Thyroid gland (tissue), 4 donors: ENCODE data around the gene SHROOM4. TPM values are rescaled to one million over a fixed set of nuclear protein-coding genes. Genes with fewer than 3 reads are reported as not detected.

Experiments
- DNase-seq, 2 donors: peaks; one replicate each; pipeline ENCODE4 v3.0.0-alpha.2; 2019
- H3K27ac ChIP-seq, 3 donors: fragments of 200-600 bp; sonication (generic); 1 replicate in 2 of 3; 2 replicates in 1 of 3; pipeline ENCODE4 v1.5.1; 2016 to 2019; ENCODE audit warnings: mild to moderate bottlenecking in 1 of 3, moderate library complexity in 1 of 3
- H3K27me3 ChIP-seq: fragments of 200-600 bp; sonication (generic); one replicate; pipeline ENCODE4 v1.5.1; 2019
- H3K36me3 ChIP-seq, 2 donors: fragments of 200-600 bp; sonication (generic); one replicate each; pipeline ENCODE4 v1.5.1; 2016 to 2019
- H3K4me1 ChIP-seq, 2 donors: fragments of 200-600 bp; sonication (generic); one replicate each; pipeline ENCODE4 v1.5.1; 2017 to 2019
- H3K4me3 ChIP-seq, 3 donors: fragments of 200-600 bp; sonication (generic); replicated peaks in 1 of 3; 1 replicate in 2 of 3; 2 replicates in 1 of 3; pipeline ENCODE4 v1.5.1; 2016; ENCODE audit warnings: mild to moderate bottlenecking in 1 of 3
- H3K9me3 ChIP-seq: fragments of 200-600 bp; sonication (generic); one replicate; pipeline ENCODE4 v1.5.1; 2017
- CTCF ChIP-seq, 6 experiments: fragments of 200-600 bp in 3 of 6; fragments of 450-650 bp in 3 of 6; sonication (generic) in 3 of 6; IDR thresholded peaks; one replicate each; pipeline ENCODE4 v1.5.1; 2016 to 2019; ENCODE audit warnings: antibody characterized with exemption in 6 of 6, mild to moderate bottlenecking in 2 of 6, inconsistent platforms in 1 of 6, moderate library complexity in 1 of 6
- POLR2A ChIP-seq, 2 donors: fragments of 450-650 bp; IDR thresholded peaks; one replicate each; pipeline ENCODE4 v1.6.1; 2017; ENCODE audit warnings: antibody characterized with exemption in 2 of 2, mild to moderate bottlenecking in 2 of 2, moderate library complexity in 1 of 2
- WGBS, 2 donors: methylation state at CpG; one replicate each; pipeline ENCODE4 v1.1.5; 2017; 5-methylcytosine and 5-hydroxymethylcytosine counted together
- intact Hi-C: fragments of 100-400 bp; cut with DNase I; formaldehyde crosslinking; loops from one replicate; pipeline ENCODE4 v1.15.1; 2023
- total RNA-seq, 4 donors: library from RNA; depleted of rRNA; stranded (reverse); fragments of >200 nt; gene quantifications; one replicate each; pipeline ENCODE4 v1.2.3, GENCODE V29; 2016

The SHROOM4 gene
- total RNA-seq, 4 donors from 2014 or later, result 4.1 to 10.8 (median 6.9) TPM

GRCh38 chrX:50609796-50610195 lies 204.2 kb downstream of the SHROOM4 start:
- Histone ChIP-seq H3K4me3 (no peak overlapping the region), H3K9me3 (no peaks in the 10 kb centered on the region), H3K4me1 (no peaks in the 10 kb centered on the region), H3K36me3 (no peaks in the 10 kb centered on the region), H3K27ac (no peak overlapping the region), H3K27me3 (no peaks in the 10 kb centered on the region)
- no peak for TF ChIP-seq CTCF (IDR thresholded peaks at IDR 0.05)
- no peak for TF ChIP-seq POLR2A (IDR thresholded peaks at IDR 0.05)
- intact Hi-C loops, result no loop called here
- DNase-seq, result no peak

- DNase-seq, result no peak
- no peaks in the 10 kb centered on the region for H3K27me3 ChIP-seq
- 77 to 82% methylated on average over 2 to 3 of the region's 3 CpGs for WGBS, 2 donors
- no peaks in the 10 kb centered on the region for H3K4me1 ChIP-seq
- no peak overlapping the region for H3K27ac ChIP-seq
- no peaks in the 10 kb centered on the region for H3K36me3 ChIP-seq
- TF ChIP-seq POLR2A (IDR thresholded peaks at IDR 0.05), result no peak
- TF ChIP-seq CTCF (IDR thresholded peaks at IDR 0.05), result no peak
- intact Hi-C loops, result no loop called here
- no peaks in the 10 kb centered on the region for H3K9me3 ChIP-seq
- no peak overlapping the region for H3K4me3 ChIP-seq
Observed at GRCh38 chrX:50606300-50606950, 207.6 kb downstream of the SHROOM4 start.

- H3K9me3 ChIP-seq, result no peaks in the 10 kb centered on the region
- no peak overlapping the region for H3K4me3 ChIP-seq
- intact Hi-C loops, result no loop called here
- TF ChIP-seq POLR2A (IDR thresholded peaks at IDR 0.05), result no peak
- TF ChIP-seq CTCF (IDR thresholded peaks at IDR 0.05), result no peak
- H3K27me3 ChIP-seq, result no peaks in the 10 kb centered on the region
- no peak overlapping the region for H3K27ac ChIP-seq
- no peak for DNase-seq
- no peaks in the 10 kb centered on the region for H3K36me3 ChIP-seq
- H3K4me1 ChIP-seq, result no peaks in the 10 kb centered on the region
Observed at GRCh38 chrX:50596056-50596455, 217.9 kb downstream of the SHROOM4 start.

- Histone ChIP-seq H3K36me3 (no peaks in the 10 kb centered on the region), H3K4me1 (no peaks in the 10 kb centered on the region), H3K9me3 (no peaks in the 10 kb centered on the region), H3K4me3 (no peak overlapping the region), H3K27me3 (no peaks in the 10 kb centered on the region), H3K27ac (no peak overlapping the region)
- intact Hi-C loops, result no loop called here
- TF ChIP-seq CTCF (IDR thresholded peaks at IDR 0.05) (no peak), POLR2A (IDR thresholded peaks at IDR 0.05) (no peak)
- DNase-seq, result no peak
Observed at GRCh38 chrX:50594788-50595187, 219.2 kb downstream of the SHROOM4 start.

- Histone ChIP-seq H3K27ac (no peak overlapping the region), H3K4me1 (no peaks in the 10 kb centered on the region), H3K27me3 (no peaks in the 10 kb centered on the region), H3K36me3 (no peaks in the 10 kb centered on the region), H3K4me3 (no peak overlapping the region), H3K9me3 (no peaks in the 10 kb centered on the region)
- DNase-seq, result no peak
- 87 to 90% methylated on average over 3 of the region's 3 CpGs for WGBS, 2 donors
- TF ChIP-seq CTCF (IDR thresholded peaks at IDR 0.05) (no peak), POLR2A (IDR thresholded peaks at IDR 0.05) (no peak)
- intact Hi-C loops, result no loop called here
Observed at GRCh38 chrX:50586980-50587379, 227.0 kb downstream of the SHROOM4 start.
